ENCODE data around the gene C1orf226.

C1orf226 gene, protein sequence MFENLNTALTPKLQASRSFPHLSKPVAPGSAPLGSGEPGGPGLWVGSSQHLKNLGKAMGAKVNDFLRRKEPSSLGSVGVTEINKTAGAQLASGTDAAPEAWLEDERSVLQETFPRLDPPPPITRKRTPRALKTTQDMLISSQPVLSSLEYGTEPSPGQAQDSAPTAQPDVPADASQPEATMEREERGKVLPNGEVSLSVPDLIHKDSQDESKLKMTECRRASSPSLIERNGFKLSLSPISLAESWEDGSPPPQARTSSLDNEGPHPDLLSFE

GRCh38 chr1:162381383-162381782 lies at the start of gene C1orf226:
Gene C1orf226 (plus strand): TSS chr1:162381728. CDS start chr1:162381902, 174 bp downstream.
- no peak for TF ChIP-seq CTCF (IDR thresholded peaks at IDR 0.05; ENCODE audit: borderline replicate concordance, control extremely low read depth, extremely low read depth, insufficient read depth, missing control alignments)
- no peak for DNase-seq (ENCODE audit: low spot score)
- in situ Hi-C loops (cut with MboI; ENCODE audit: low sequenced_read_pairs, unreplicated experiment) = no loop called here

GRCh38 chr1:162333991-162334390 lies 47.5 kb upstream of the C1orf226 start:
- TF ChIP-seq CTCF (IDR thresholded peaks at IDR 0.05; ENCODE audit: borderline replicate concordance, control extremely low read depth, extremely low read depth, insufficient read depth, missing control alignments) = no peak
- in situ Hi-C loops (cut with MboI; ENCODE audit: low sequenced_read_pairs, unreplicated experiment) = no loop called here
- DNase-seq (ENCODE audit: low spot score) = no peak

GRCh38 chr1:162335126-162335525 lies 46.4 kb upstream of the C1orf226 start:
- DNase-seq (ENCODE audit: low spot score) = no peak
- in situ Hi-C loops (cut with MboI; ENCODE audit: low sequenced_read_pairs, unreplicated experiment) = no loop called here
- no peak for TF ChIP-seq CTCF (IDR thresholded peaks at IDR 0.05; ENCODE audit: borderline replicate concordance, control extremely low read depth, extremely low read depth, insufficient read depth, missing control alignments)

GRCh38 chr1:162336621-162337285 lies 44.8 kb upstream of the C1orf226 start:
- in situ Hi-C loops (cut with MboI; ENCODE audit: low sequenced_read_pairs, unreplicated experiment) = no loop called here
- no peak for TF ChIP-seq CTCF (IDR thresholded peaks at IDR 0.05; ENCODE audit: borderline replicate concordance, control extremely low read depth, extremely low read depth, insufficient read depth, missing control alignments)
- no peak for DNase-seq (ENCODE audit: low spot score)

DNA sequence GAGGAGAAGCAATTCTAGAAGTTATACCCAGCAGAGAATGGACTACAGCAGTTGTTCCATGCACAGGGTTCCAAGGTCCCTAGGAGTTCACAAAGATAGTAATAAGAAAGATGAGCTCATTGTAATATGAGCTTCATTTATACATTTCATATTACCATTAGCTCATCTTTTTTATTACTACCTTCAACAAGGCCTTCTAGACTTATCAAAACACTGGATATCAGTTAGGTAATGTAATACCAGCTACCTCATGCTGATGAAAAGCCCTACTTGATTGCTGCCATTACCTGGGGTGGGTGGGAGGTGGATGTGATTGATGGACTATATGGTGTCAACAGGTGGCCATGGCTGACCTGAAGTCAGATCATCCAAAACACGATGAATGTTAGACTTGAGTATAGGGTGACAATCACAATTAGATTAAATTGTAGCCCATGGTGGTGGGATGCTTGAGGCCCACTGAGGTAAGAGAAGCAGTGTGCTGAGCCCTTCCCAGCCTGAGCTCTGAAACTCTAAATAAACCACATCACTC lies 39.0 kb upstream of the C1orf226 start:
- in situ Hi-C loops (cut with MboI; ENCODE audit: low sequenced_read_pairs, unreplicated experiment) = no loop called here
- DNase-seq (ENCODE audit: low spot score) = no peak
- no peak for TF ChIP-seq CTCF (IDR thresholded peaks at IDR 0.05; ENCODE audit: borderline replicate concordance, control extremely low read depth, extremely low read depth, insufficient read depth, missing control alignments)

- in situ Hi-C loops (cut with MboI; ENCODE audit: low sequenced_read_pairs, unreplicated experiment) = no loop called here
- no peak for TF ChIP-seq CTCF (IDR thresholded peaks at IDR 0.05; ENCODE audit: borderline replicate concordance, control extremely low read depth, extremely low read depth, insufficient read depth, missing control alignments)
- no peak for DNase-seq (ENCODE audit: low spot score)
Observed at GRCh38 chr1:162343470-162343869, 38.1 kb upstream of the C1orf226 start.

Measured in GM13976 (cell line).